Head of caudate nucleus (tissue), 42 donors: ENCODE results near the gene DES.
"Not testable (repeated sequence)": the region's sequence is repeated elsewhere in the genome, so short reads cannot be mapped to it uniquely, and the experiment has no call there.

ENCODE experiments used
- DNase-seq, 42 donors: peaks; one replicate each; pipeline versions ENCODE4 v3.0.0 to v3.0.0-alpha.2; 2020 to 2021; ENCODE audit warnings: mixed read lengths in 7 of 42
- intact Hi-C: fragments of 100-400 bp; cut with DNase I; formaldehyde crosslinking; loops from one replicate; pipeline ENCODE4 v1.15.0; 2022

The DES gene

GRCh38 chr2:219418155-219419011 is at the start of gene DES:
TSS of gene DES (plus strand) at chr2:219418377. CDS start at chr2:219418463, 86 bp downstream.
- intact Hi-C loops = no loop called here
- no peak for DNase-seq

GRCh38 chr2:219368690-219369191 is 49.4 kb upstream of the DES start:
- DNase-seq = no peak
- intact Hi-C loops = no loop called here

GRCh38 chr2:219369447-219369861 is 48.7 kb upstream of the DES start:
- intact Hi-C loops = no loop called here
- DNase-seq = peak in 16 of 42 donors; percentile 9 to 58 (median 30)

- intact Hi-C loops = no loop called here
Measured at GRCh38 chr2:219378163-219378851, 39.9 kb upstream of the DES start.

GRCh38 chr2:219380926-219381325 is 37.3 kb upstream of the DES start:
- DNase-seq = no peak
- intact Hi-C loops = loop anchor here (10.0 kb wide), 1 partner anchor 206 kb away; the partner anchor contains the start of genes CNPPD1, RETREG2 and SLC23A3

More at GRCh38 chr2:219378163-219378851, 39.9 kb upstream of the DES start:
- DNase-seq = peak in 6 of 42 donors; percentile 19 to 48 (median 40)

- DNase-seq = no peak
- intact Hi-C loops = loop anchor here (10.0 kb wide), 1 partner anchor 207 kb away; the partner anchor contains the start of genes CNPPD1, RETREG2 and SLC23A3
Measured at GRCh38 chr2:219381448-219381847, 36.7 kb upstream of the DES start.

- no peak for DNase-seq
- intact Hi-C loops = loop anchor here (10.0 kb wide), 1 partner anchor 209 kb away; the partner anchor contains the start of genes CNPPD1, RETREG2 and SLC23A3
Measured at GRCh38 chr2:219384083-219384713, 34.0 kb upstream of the DES start.

- intact Hi-C loops = loop anchor here (5.0 to 10.0 kb wide), 2 partner anchors 157 to 210 kb away; partner anchors contain the start of genes CHPF, CNPPD1, RETREG2 and SLC23A3
- no peak for DNase-seq
Measured at GRCh38 chr2:219384859-219385258, 33.3 kb upstream of the DES start.

- DNase-seq = no peak
- intact Hi-C loops = loop anchor here (5.0 to 10.0 kb wide), 2 partner anchors 156 to 211 kb away; partner anchors contain the start of genes CHPF, CNPPD1, RETREG2 and SLC23A3
Measured at GRCh38 chr2:219385958-219386520, 32.1 kb upstream of the DES start.

GRCh38 chr2:219386532-219387280 is 31.5 kb upstream of the DES start:
- intact Hi-C loops = loop anchor here (5.0 to 10.0 kb wide), 2 partner anchors 156 to 212 kb away; partner anchors contain the start of genes CHPF, CNPPD1, RETREG2 and SLC23A3
- peak in 1 of 42 donors; percentile 16 for DNase-seq

GRCh38 chr2:219387306-219388120 is 30.7 kb upstream of the DES start, which contains the start of gene DNPEP:
TSS of gene DNPEP (minus strand) at chr2:219387912. CDS start at chr2:219387794, 118 bp downstream.
- peak in 41 of 42 donors; percentile 18 to 99 (median 96) for DNase-seq
- intact Hi-C loops = loop anchor here (5.0 to 10.0 kb wide), 2 partner anchors 155 to 213 kb away; partner anchors contain the start of genes CHPF, CNPPD1, RETREG2 and SLC23A3

- DNase-seq = peak; percentile 91 to 100 (median 99)
- intact Hi-C loops = loop anchor here (5.0 to 10.0 kb wide), 2 partner anchors 154 to 214 kb away; partner anchors contain the start of genes CHPF, CNPPD1, RETREG2 and SLC23A3
Measured at GRCh38 chr2:219388121-219388906, 29.9 kb upstream of the DES start.

- intact Hi-C loops = loop anchor here (5.0 to 10.0 kb wide), 2 partner anchors 153 to 214 kb away; partner anchors contain the start of genes CHPF, CNPPD1, RETREG2 and SLC23A3
- DNase-seq = no peak
Measured at GRCh38 chr2:219388907-219389156, 29.3 kb upstream of the DES start.

GRCh38 chr2:219392754-219393153 is 25.4 kb upstream of the DES start:
- DNase-seq = no peak

GRCh38 chr2:219395056-219395455 is 23.1 kb upstream of the DES start:
- intact Hi-C loops, DNase-seq: not testable (repeated sequence)

More at GRCh38 chr2:219392754-219393153, 25.4 kb upstream of the DES start:
- intact Hi-C loops = no loop called here

- intact Hi-C loops = no loop called here
- DNase-seq = no peak
Measured at GRCh38 chr2:219395609-219396008, 22.6 kb upstream of the DES start.
